Pancreas (tissue), 10 donors: Measurements from ENCODE around the gene TSEN15. TPM values are rescaled to one million over a fixed set of nuclear protein-coding genes. Genes with fewer than 3 reads are reported as not detected.
A peak's percentile ranks its signal among the peaks of the same experiment; 100 is the strongest.

Source experiments
- ATAC-seq, 4 donors: fragments of 200-7000 bp; cut with Tn5 transposase; one replicate each; pipeline versions ENCODE4 v1.8.0 to v1.9.1; 2020; ENCODE audit warnings: mild to moderate bottlenecking in 4 of 4, moderate library complexity in 4 of 4
- DNase-seq, 6 donors: peaks; one replicate each; pipeline ENCODE4 v3.0.0-alpha.2; 2020
- FAIRE-seq: peaks from 2 replicates; lab custom pipeline; 2012; peaks lifted over from hg19 to GRCh38; lab: Jason Lieb, UNC
- H3K27ac ChIP-seq, 4 donors: fragments of 200-600 bp; sonication (generic); 1 replicate in 3 of 4; 2 replicates in 1 of 4; pipeline versions ENCODE4 v1.5.0 to v1.8.0; 2020
- H3K27me3 ChIP-seq, 4 donors: fragments of 200-600 bp; one replicate each; pipeline ENCODE4 v1.8.0; 2021
- H3K36me3 ChIP-seq, 3 donors: fragments of 200-600 bp; sonication (generic) in 1 of 3; one replicate each; pipeline versions ENCODE4 v1.5.0 to v1.8.0; 2020 to 2021
- H3K4me1 ChIP-seq, 3 donors: fragments of 200-600 bp; one replicate each; pipeline ENCODE4 v1.8.0; 2021
- H3K4me3 ChIP-seq, 4 donors: fragments of 200-600 bp; sonication (generic) in 2 of 4; one replicate each; pipeline versions ENCODE4 v1.5.0 to v1.8.0; 2020 to 2021
- H3K9me3 ChIP-seq, 4 donors: fragments of 200-600 bp; one replicate each; pipeline ENCODE4 v1.8.0; 2021
- WGBS, 2 donors: extraction: QIAGEN DNeasy Blood & Tissue Kit; methylation state at CpG; one replicate each; pipeline ENCODE4 v1.1.7; 2013; 5-methylcytosine and 5-hydroxymethylcytosine counted together
- intact Hi-C, 3 donors: fragments of 100-400 bp; cut with DNase I; formaldehyde crosslinking; loops; one replicate each; pipeline versions ENCODE4 v1.11.1 to v1.14.2; 2022
- polyA plus RNA-seq, 2 donors: library from polyadenylated mRNA; stranded (reverse); fragments of 200-250 nt; gene quantifications; one replicate each; pipeline ENCODE4 v1.2.3, GENCODE V29; 2013
- total RNA-seq, 6 donors: library from RNA; stranded (reverse); fragmentation: NEBNext Ultra II Directional in 4 of 6; extraction: Animal tissue kit (Norgen Biotek cat#: 25700) in 4 of 6; gene quantifications; one replicate each; pipeline versions ENCODE4 v1.2.1 to v1.2.4, GENCODE V29; 2021 to 2023
- TF ChIP-seq, protein P1 (sequence below), 4 donors: fragments of 200-600 bp; sonication (generic) in 3 of 4; IDR thresholded peaks; one replicate each; pipeline versions ENCODE4 v1.5.0 to v1.8.0; 2021; ENCODE audit warnings: antibody characterized with exemption in 4 of 4
- donor health status: healthy with polysubstance abuse.
- donor health status: DM: no; HTN: no; CAD: no; lungs with moderate emphysema.
- donor health status: DM: no; HTN: no; CAD: no.
- donor health status: control.
- donor health status: control.
- donor health status: Bipolar disorder and iron deficiency.
- donor health status: DM: yes; HTN: yes; CAD: no.
- donor health status: DM: no; HTN: no; CAD: no.
- donor health status: DM: no; HTN: no; CAD: no.
- donor health status: DM: yes; HTN: yes; CAD: no.

Gene TSEN15
- total and polyA plus RNA-seq, 8 donors: 5.8 to 15.4 (median 9.9) TPM

DNA sequence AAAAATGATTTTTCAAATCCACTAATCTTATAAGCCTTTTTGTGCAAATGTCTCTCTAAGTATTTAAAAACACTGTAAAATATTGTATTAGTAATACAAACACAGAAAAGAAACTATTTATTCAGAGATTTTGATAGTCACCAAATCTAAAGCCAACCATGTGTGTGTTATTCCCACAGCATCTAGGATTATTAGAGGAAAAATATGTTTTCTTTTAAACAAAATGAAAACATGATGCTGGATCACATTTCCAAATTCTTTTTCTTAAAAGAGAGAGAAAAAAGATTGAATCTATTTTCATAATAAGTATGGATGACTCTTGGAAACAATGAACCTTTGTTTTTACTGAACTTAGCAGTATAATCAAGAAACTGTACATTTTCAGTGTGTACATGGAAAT is 39.3 kb upstream of the TSEN15 start:
- Histone ChIP-seq H3K36me3 (no peaks in the 10 kb centered on the region), H3K27me3 (no peaks in the 10 kb centered on the region), H3K4me1 (peaks cover 0 to 3% (median 0%) of the 10 kb centered on the region in 3 donors), H3K27ac (no peak overlapping the region), H3K4me3 (no peak overlapping the region), H3K9me3 (no peaks in the 10 kb centered on the region)
- no peak for FAIRE-seq
- ATAC-seq: no peak
- intact Hi-C loops: no loop called here
- TF ChIP-seq, protein P1, sequence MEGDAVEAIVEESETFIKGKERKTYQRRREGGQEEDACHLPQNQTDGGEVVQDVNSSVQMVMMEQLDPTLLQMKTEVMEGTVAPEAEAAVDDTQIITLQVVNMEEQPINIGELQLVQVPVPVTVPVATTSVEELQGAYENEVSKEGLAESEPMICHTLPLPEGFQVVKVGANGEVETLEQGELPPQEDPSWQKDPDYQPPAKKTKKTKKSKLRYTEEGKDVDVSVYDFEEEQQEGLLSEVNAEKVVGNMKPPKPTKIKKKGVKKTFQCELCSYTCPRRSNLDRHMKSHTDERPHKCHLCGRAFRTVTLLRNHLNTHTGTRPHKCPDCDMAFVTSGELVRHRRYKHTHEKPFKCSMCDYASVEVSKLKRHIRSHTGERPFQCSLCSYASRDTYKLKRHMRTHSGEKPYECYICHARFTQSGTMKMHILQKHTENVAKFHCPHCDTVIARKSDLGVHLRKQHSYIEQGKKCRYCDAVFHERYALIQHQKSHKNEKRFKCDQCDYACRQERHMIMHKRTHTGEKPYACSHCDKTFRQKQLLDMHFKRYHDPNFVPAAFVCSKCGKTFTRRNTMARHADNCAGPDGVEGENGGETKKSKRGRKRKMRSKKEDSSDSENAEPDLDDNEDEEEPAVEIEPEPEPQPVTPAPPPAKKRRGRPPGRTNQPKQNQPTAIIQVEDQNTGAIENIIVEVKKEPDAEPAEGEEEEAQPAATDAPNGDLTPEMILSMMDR (IDR thresholded peaks at IDR 0.05): no peak
- no peak for DNase-seq

DNA sequence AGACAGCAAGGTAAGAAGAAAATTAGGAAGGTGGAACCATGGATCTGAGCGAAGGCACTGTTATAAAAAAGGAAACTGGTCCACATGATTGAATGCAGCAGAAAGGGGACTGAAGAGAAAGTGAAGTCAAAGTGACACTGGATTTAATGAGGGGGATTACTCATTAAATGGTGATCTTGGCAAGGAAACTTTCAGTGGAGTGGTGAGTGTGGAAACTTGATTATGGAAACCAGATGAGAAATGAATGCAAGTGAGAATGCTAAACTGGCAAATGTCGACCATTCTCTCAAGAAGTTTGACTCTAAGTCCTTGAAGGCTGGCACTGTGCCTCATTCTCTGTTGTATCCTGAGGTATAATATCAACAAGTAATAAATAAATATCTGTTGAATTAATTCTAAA is 37.3 kb upstream of the TSEN15 start:
- no peak for FAIRE-seq

DNA sequence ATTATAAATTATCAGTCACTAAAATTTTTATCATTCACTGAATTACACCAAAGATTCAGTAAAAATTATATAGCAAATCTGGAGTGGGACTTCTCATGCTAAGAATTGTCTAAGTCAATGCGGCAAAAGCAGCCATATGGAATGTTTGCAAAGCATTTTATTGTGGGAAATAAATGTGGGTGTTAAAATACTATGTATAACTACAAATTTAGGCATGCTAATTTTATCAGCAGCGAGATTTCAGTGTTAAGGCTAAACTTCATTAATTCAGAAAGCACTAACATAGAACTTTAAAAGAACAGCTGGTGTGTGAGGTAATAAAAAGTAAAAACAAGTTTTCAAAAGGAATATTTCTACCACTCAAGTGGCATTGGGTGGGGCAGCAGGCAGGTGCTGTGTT is 35.4 kb upstream of the TSEN15 start:
- ATAC-seq: no peak

More for the DNA sequence above, 37.3 kb upstream of the TSEN15 start:
- 92 to 95% methylated on average over 2 of the region's 2 CpGs for WGBS, 2 donors
- ATAC-seq: no peak
- intact Hi-C loops: no loop called here
- H3K4me3 ChIP-seq: no peak overlapping the region
- no peaks in the 10 kb centered on the region for H3K4me1 ChIP-seq
- TF ChIP-seq, protein P1 (IDR thresholded peaks at IDR 0.05): no peak
- H3K27ac ChIP-seq: no peak overlapping the region
- H3K36me3 ChIP-seq: no peaks in the 10 kb centered on the region
- H3K9me3 ChIP-seq: no peaks in the 10 kb centered on the region
- no peaks in the 10 kb centered on the region for H3K27me3 ChIP-seq
- DNase-seq: no peak

DNA sequence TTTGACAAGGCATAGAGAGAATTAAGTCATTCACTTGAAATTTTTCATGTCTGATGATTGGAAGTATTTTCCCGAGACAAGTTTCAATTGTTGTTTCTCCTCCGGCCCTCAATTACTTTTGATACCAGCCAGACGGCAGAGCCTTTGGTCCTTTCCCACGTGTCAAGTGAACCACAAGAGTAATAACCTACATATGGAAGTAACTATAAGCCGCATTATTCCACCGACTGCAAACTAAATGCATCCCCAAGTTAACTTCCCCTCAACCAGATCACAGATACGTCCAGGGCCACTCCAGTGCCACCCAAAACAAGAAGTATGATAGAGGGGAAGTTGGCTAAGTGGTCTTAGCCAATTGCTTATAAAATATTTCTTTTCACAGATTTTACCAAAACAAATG is 34.2 kb upstream of the TSEN15 start:
- peak in 1 of 4 donors; percentile 42 for ATAC-seq
- intact Hi-C loops: no loop called here

More for the DNA sequence above, 35.4 kb upstream of the TSEN15 start:
- DNase-seq (no peak), FAIRE-seq (no peak)
- intact Hi-C loops: no loop called here
- WGBS, 2 donors: 99 to 100% methylated on average over 2 of the region's 2 CpGs
- no peaks in the 10 kb centered on the region for H3K36me3 ChIP-seq
- TF ChIP-seq, protein P1 (IDR thresholded peaks at IDR 0.05): no peak
- no peaks in the 10 kb centered on the region for H3K27me3 ChIP-seq
- no peak overlapping the region for H3K4me3 ChIP-seq
- no peaks in the 10 kb centered on the region for H3K9me3 ChIP-seq
- H3K27ac ChIP-seq: no peak overlapping the region
- H3K4me1 ChIP-seq: no peaks in the 10 kb centered on the region

GRCh38 chr1:184018622-184019021 is 32.9 kb upstream of the TSEN15 start:
- Histone ChIP-seq H3K27ac (no peak overlapping the region), H3K4me3 (no peak overlapping the region), H3K36me3 (no peaks in the 10 kb centered on the region), H3K4me1 (peaks cover 0 to 17% (median 4%) of the 10 kb centered on the region in 3 donors), H3K27me3 (no peaks in the 10 kb centered on the region), H3K9me3 (no peaks in the 10 kb centered on the region)
- 39 to 43% methylated on average over 2 of the region's 2 CpGs for WGBS, 2 donors
- TF ChIP-seq, protein P1 (IDR thresholded peaks at IDR 0.05): no peak
- no peak for DNase-seq
- no peak for ATAC-seq
- no peak for FAIRE-seq
- intact Hi-C loops: no loop called here

More for the DNA sequence above, 34.2 kb upstream of the TSEN15 start:
- H3K9me3 ChIP-seq: no peaks in the 10 kb centered on the region
- WGBS, 2 donors: 87 to 92% methylated on average over 7 of the region's 7 CpGs
- FAIRE-seq (no peak), DNase-seq (no peak)
- no peak overlapping the region for H3K4me3 ChIP-seq
- H3K27me3 ChIP-seq: no peaks in the 10 kb centered on the region
- no peak overlapping the region for H3K27ac ChIP-seq
- H3K36me3 ChIP-seq: no peaks in the 10 kb centered on the region
- H3K4me1 ChIP-seq: peaks cover 0 to 7% (median 0%) of the 10 kb centered on the region in 3 donors
- TF ChIP-seq, protein P1 (IDR thresholded peaks at IDR 0.05): no peak
